Mesothelial cell of epicardium (in vitro differentiated cells): ENCODE data around the gene EXOSC10. TPM values are rescaled to one million over a fixed set of nuclear protein-coding genes. Genes with fewer than 3 reads are reported as not detected.

ENCODE experiments used
- DNase-seq, 2 experiments: peaks; one replicate each; pipeline ENCODE4 v3.0.0; 2021; ENCODE audit warnings: low spot score in 2 of 2; ENCODE audit not compliant: unreplicated experiment in 2 of 2
- H3K27ac Mint-ChIP-seq: 2 replicates; pipeline ENCODE4 v1.8.0; 2021; ENCODE audit warnings: mixed read lengths
- H3K27me3 Mint-ChIP-seq: 2 replicates; pipeline ENCODE4 v1.8.0; 2021; ENCODE audit warnings: low read depth, mixed read lengths
- H3K36me3 Mint-ChIP-seq: 2 replicates; pipeline ENCODE4 v1.8.0; 2021; ENCODE audit warnings: mixed read lengths
- H3K4me1 Mint-ChIP-seq: 2 replicates; pipeline ENCODE4 v1.8.0; 2021; ENCODE audit warnings: mixed read lengths
- H3K4me3 Mint-ChIP-seq: 2 replicates; pipeline ENCODE4 v1.8.0; 2021; ENCODE audit warnings: mild to moderate bottlenecking, moderate library complexity, mixed read lengths
- H3K9me3 Mint-ChIP-seq: 2 replicates; pipeline ENCODE4 v1.8.0; 2021; ENCODE audit warnings: mixed read lengths
- CTCF ChIP-seq: fragments of 200-600 bp; sonication (generic); IDR thresholded peaks from one replicate; pipeline ENCODE4 v1.5.0; 2021; ENCODE audit warnings: antibody characterized with exemption; ENCODE audit not compliant: unreplicated experiment
- total RNA-seq: library from RNA; stranded (reverse); gene quantifications from 3 replicates; pipeline ENCODE4 v1.2.1, GENCODE V29; 2021

The EXOSC10 gene
- total RNA-seq, 1 donor from 2014 or later: 76.9 TPM

DNA sequence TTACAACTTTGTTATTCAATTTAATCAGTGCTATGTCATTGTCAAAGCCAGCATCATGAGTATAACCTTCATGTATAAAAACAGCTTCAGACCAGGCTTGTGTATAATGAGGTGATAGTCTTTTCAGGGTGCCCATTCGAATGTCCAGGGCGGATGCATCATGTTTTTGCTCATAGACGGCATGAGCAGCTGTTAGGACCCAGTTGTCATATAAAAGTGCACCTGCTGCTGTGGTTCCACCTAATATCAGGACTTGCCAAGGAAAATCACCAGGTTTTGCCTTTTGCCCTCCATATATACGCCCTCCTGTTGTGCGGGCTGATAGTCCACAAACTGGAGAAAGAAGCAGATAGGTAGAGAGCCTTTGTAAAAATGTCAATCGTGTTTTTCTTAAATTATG lies 72.4 kb downstream of the EXOSC10 start:
- Mint-ChIP-seq H3K4me3 (no peak overlapping the region), H3K36me3 (peaks cover 30% of the 10 kb centered on the region), H3K27ac (no peak overlapping the region), H3K27me3 (no peaks in the 10 kb centered on the region), H3K9me3 (no peaks in the 10 kb centered on the region), H3K4me1 (no peaks in the 10 kb centered on the region)
- TF ChIP-seq CTCF: no peak
- no peak for DNase-seq

- TF ChIP-seq CTCF: no peak
- H3K9me3 Mint-ChIP-seq: no peaks in the 10 kb centered on the region
- DNase-seq: no peak
- no peaks in the 10 kb centered on the region for H3K4me1 Mint-ChIP-seq
- no peaks in the 10 kb centered on the region for H3K27me3 Mint-ChIP-seq
- H3K27ac Mint-ChIP-seq: no peak overlapping the region
- H3K36me3 Mint-ChIP-seq: peaks cover 34% of the 10 kb centered on the region
- no peak overlapping the region for H3K4me3 Mint-ChIP-seq
Measured at GRCh38 chr1:11026903-11027302, 72.8 kb downstream of the EXOSC10 start.

- Mint-ChIP-seq H3K9me3 (no peaks in the 10 kb centered on the region), H3K4me1 (no peaks in the 10 kb centered on the region), H3K36me3 (peaks cover 35% of the 10 kb centered on the region), H3K27me3 (no peaks in the 10 kb centered on the region), H3K4me3 (no peak overlapping the region), H3K27ac (no peak overlapping the region)
- TF ChIP-seq CTCF: no peak
- no peak for DNase-seq
Measured at GRCh38 chr1:11026052-11026451, 73.6 kb downstream of the EXOSC10 start.

- no peaks in the 10 kb centered on the region for H3K27me3 Mint-ChIP-seq
- H3K27ac Mint-ChIP-seq: no peak overlapping the region
- peaks cover 34% of the 10 kb centered on the region for H3K36me3 Mint-ChIP-seq
- H3K9me3 Mint-ChIP-seq: no peaks in the 10 kb centered on the region
- no peak for TF ChIP-seq CTCF
- no peaks in the 10 kb centered on the region for H3K4me1 Mint-ChIP-seq
- H3K4me3 Mint-ChIP-seq: no peak overlapping the region
- DNase-seq: no peak
Measured at GRCh38 chr1:11025618-11026017, 74.1 kb downstream of the EXOSC10 start.

DNA sequence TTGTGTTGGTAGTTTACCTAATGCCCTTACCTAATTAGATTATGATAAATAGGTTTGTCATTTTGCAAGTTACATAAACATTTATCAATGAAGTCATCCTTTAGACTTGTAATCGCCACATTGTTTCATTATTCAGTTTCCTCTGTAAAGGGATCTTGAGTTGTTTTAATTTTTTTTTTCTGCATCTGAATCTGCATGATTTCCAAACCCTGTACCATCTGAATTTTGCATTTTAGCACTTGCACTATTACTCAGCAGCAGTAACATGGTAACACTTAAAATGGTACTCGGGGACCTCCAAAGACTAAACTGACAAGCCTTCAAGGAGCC lies 74.8 kb downstream of the EXOSC10 start:
- Mint-ChIP-seq H3K4me3 (no peak overlapping the region), H3K4me1 (no peaks in the 10 kb centered on the region), H3K27ac (peak overlapping the region; percentile 58), H3K36me3 (peaks cover 31% of the 10 kb centered on the region), H3K27me3 (no peaks in the 10 kb centered on the region), H3K9me3 (no peaks in the 10 kb centered on the region)
- DNase-seq: no peak
- no peak for TF ChIP-seq CTCF

GRCh38 chr1:11024154-11024873 lies 75.4 kb downstream of the EXOSC10 start:
- no peaks in the 10 kb centered on the region for H3K9me3 Mint-ChIP-seq
- DNase-seq: no peak
- H3K4me3 Mint-ChIP-seq: no peak overlapping the region
- no peak for TF ChIP-seq CTCF
- H3K4me1 Mint-ChIP-seq: no peaks in the 10 kb centered on the region
- no peak overlapping the region for H3K27ac Mint-ChIP-seq
- no peaks in the 10 kb centered on the region for H3K27me3 Mint-ChIP-seq
- peaks cover 31% of the 10 kb centered on the region for H3K36me3 Mint-ChIP-seq
